Posterior cingulate gyrus (tissue), 11 donors: ENCODE measurements around the gene BCR.
A peak's percentile ranks its signal among the peaks of the same experiment; 100 is the strongest.

ENCODE experiments used
- DNase-seq, 10 donors: peaks; one replicate each; pipeline versions ENCODE4 v3.0.0 to v3.0.0-alpha.2; 2020 to 2021; ENCODE audit warnings: mixed read lengths in 3 of 10
- intact Hi-C: fragments of 100-400 bp; cut with DNase I; formaldehyde crosslinking; loops from one replicate; pipeline ENCODE4 v1.15.1; 2023

Gene BCR

GRCh38 chr22:23190526-23190925 lies 10.2 kb downstream of the BCR start:
- intact Hi-C loops = loop anchor here (5.0 kb wide), 1 partner anchor 47 kb away; no protein-coding TSS in a partner anchor
- no peak for DNase-seq

- intact Hi-C loops = loop anchor here (5.0 kb wide), 1 partner anchor 45 kb away; no protein-coding TSS in a partner anchor
- DNase-seq = no peak
Measured at GRCh38 chr22:23192133-23192532, 11.8 kb downstream of the BCR start.

GRCh38 chr22:23192558-23192957 lies 12.2 kb downstream of the BCR start:
- DNase-seq = no peak
- intact Hi-C loops = loop anchor here (5.0 kb wide), 1 partner anchor 45 kb away; no protein-coding TSS in a partner anchor

- intact Hi-C loops = loop anchor here (5.0 kb wide), 1 partner anchor 44 kb away; no protein-coding TSS in a partner anchor
- no peak for DNase-seq
Measured at GRCh38 chr22:23193196-23193827, 13.0 kb downstream of the BCR start.

GRCh38 chr22:23193882-23194281 lies 13.6 kb downstream of the BCR start:
- peak in 7 of 10 donors; percentile 57 to 93 (median 71) for DNase-seq
- intact Hi-C loops = loop anchor here (5.0 kb wide), 1 partner anchor 43 kb away; no protein-coding TSS in a partner anchor

GRCh38 chr22:23196165-23196564 lies 15.9 kb downstream of the BCR start:
- no peak for DNase-seq
- intact Hi-C loops = no loop called here

GRCh38 chr22:23197836-23198235 lies 17.5 kb downstream of the BCR start:
- intact Hi-C loops = no loop called here
- no peak for DNase-seq

GRCh38 chr22:23199159-23199558 lies 18.9 kb downstream of the BCR start:
- no peak for DNase-seq
- intact Hi-C loops = no loop called here

- intact Hi-C loops = no loop called here
- no peak for DNase-seq
Measured at GRCh38 chr22:23200898-23201297, 20.6 kb downstream of the BCR start.

GRCh38 chr22:23202812-23203451 lies 22.6 kb downstream of the BCR start:
- peak in 2 of 10 donors; percentile 6 to 7 for DNase-seq
- intact Hi-C loops = no loop called here

- peak in 2 of 10 donors; percentile 60 to 74 for DNase-seq
- intact Hi-C loops = no loop called here
Measured at GRCh38 chr22:23203452-23204124, 23.3 kb downstream of the BCR start.

- DNase-seq = peak in 1 of 10 donors; percentile 51
- intact Hi-C loops = no loop called here
Measured at GRCh38 chr22:23204125-23204488, 23.8 kb downstream of the BCR start.

- peak in 4 of 10 donors; percentile 46 to 90 (median 86) for DNase-seq
- intact Hi-C loops = no loop called here
Measured at GRCh38 chr22:23204541-23205157, 24.3 kb downstream of the BCR start.

GRCh38 chr22:23205339-23206049 lies 25.2 kb downstream of the BCR start:
- intact Hi-C loops = no loop called here
- DNase-seq = peak in 1 of 10 donors; percentile 68

- intact Hi-C loops = no loop called here
- no peak for DNase-seq
Measured at GRCh38 chr22:23206915-23207314, 26.6 kb downstream of the BCR start.

- intact Hi-C loops = no loop called here
Measured at GRCh38 chr22:23207729-23208393, 27.6 kb downstream of the BCR start.

GRCh38 chr22:23210428-23211170 lies 30.3 kb downstream of the BCR start:
- intact Hi-C loops = no loop called here
- no peak for DNase-seq

More at GRCh38 chr22:23207729-23208393, 27.6 kb downstream of the BCR start:
- peak in 1 of 10 donors; percentile 57 for DNase-seq

GRCh38 chr22:23211622-23212021 lies 31.3 kb downstream of the BCR start:
- intact Hi-C loops = no loop called here
- DNase-seq = peak in 1 of 10 donors; percentile 37
